ENCODE data around the gene CACNA1F. TPM values are rescaled to one million over a fixed set of nuclear protein-coding genes. Genes with fewer than 3 reads are reported as not detected.

CACNA1F gene
- total RNA-seq, 2 experiments from 2014 or later = 0.50 to 0.93 TPM

DNA sequence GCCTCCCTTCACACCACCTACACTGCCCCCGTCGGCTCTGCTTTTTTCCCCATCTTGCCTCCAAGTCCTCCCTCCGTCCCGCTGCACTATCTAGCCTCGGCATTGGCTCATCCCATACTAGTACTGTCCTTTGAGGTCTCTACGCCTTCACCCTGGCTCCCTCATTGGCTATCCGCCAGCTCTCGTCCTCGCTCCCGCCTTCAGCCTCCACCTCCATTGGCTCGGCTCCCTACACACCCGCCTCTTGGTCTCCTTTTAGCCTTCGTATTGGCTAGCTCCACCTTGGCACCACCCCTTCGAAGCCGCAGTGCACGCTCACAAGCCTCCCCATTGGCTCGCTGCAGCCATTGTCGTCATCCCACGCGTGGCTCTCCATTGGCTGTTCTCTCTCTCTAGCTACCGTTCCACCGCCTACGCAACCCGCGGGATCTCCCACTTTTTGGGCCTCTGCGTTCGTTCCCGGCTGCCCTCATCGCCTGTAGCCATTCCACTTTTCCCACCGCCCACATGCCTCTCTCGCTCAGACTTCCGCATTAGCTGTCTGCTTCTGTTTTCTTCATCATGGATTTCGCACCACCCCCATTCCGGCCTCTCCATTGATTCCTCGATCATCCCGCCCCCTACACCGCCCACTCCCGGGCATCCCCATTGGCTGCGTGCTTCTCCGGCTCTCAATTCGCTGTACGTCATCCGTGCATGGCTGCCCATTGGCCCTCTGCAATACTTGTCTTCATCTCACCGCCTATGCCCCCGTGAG is 36.0 kb upstream of the CACNA1F start:
- Mint-ChIP-seq H3K27me3 (no peaks in the 10 kb centered on the region), H3K4me3 (peak overlapping the region; percentile 81), H3K9me3 (no peaks in the 10 kb centered on the region), H3K4me1 (peaks cover 61% of the 10 kb centered on the region), H3K27ac (peak overlapping the region; percentile 91), H3K36me3 (ENCODE audit: low read depth) (peaks cover 16% of the 10 kb centered on the region)
- CTCF ChIA-PET = interaction anchor here (0.8 to 2.3 kb wide), 5 partner anchors 23 to 113 kb away, joined by 3 to 15 read pairs (median 5); partner anchors contain the start of gene CCDC22
- DNase-seq = peak; percentile 94
- POLR2A ChIA-PET = interaction anchor here (0.7 to 2.0 kb wide), 10 partner anchors 9 to 330 kb away, joined by 3 to 9 read pairs (median 6); partner anchors contain the start of genes CACNA1F, CCDC22 and TFE3

- CTCF ChIA-PET = interaction anchor here (0.8 to 2.3 kb wide), 5 partner anchors 23 to 113 kb away, joined by 3 to 15 read pairs (median 5); partner anchors contain the start of gene CCDC22
- no peaks in the 10 kb centered on the region for H3K27me3 Mint-ChIP-seq
- H3K4me3 Mint-ChIP-seq = peak overlapping the region; percentile 81
- peaks cover 18% of the 10 kb centered on the region for H3K36me3 Mint-ChIP-seq (ENCODE audit: low read depth)
- H3K4me1 Mint-ChIP-seq = peaks cover 60% of the 10 kb centered on the region
- no peaks in the 10 kb centered on the region for H3K9me3 Mint-ChIP-seq
- POLR2A ChIA-PET = interaction anchor here (0.6 to 2.0 kb wide), 10 partner anchors 9 to 329 kb away, joined by 3 to 9 read pairs (median 6); partner anchors contain the start of genes CACNA1F and TFE3
- no peak for DNase-seq
- peak overlapping the region; percentile 91 for H3K27ac Mint-ChIP-seq
Observed at GRCh38 chrX:49268702-49269009, 35.5 kb upstream of the CACNA1F start.

GRCh38 chrX:49266523-49267445 is 33.6 kb upstream of the CACNA1F start:
- H3K4me3 Mint-ChIP-seq = no peak overlapping the region
- H3K9me3 Mint-ChIP-seq = no peaks in the 10 kb centered on the region
- no peak overlapping the region for H3K27ac Mint-ChIP-seq
- ChIA-PET CTCF (no interaction called here), POLR2A (no interaction called here)
- DNase-seq = no peak
- H3K36me3 Mint-ChIP-seq (ENCODE audit: low read depth) = peaks cover 25% of the 10 kb centered on the region
- H3K27me3 Mint-ChIP-seq = no peaks in the 10 kb centered on the region
- peaks cover 53% of the 10 kb centered on the region for H3K4me1 Mint-ChIP-seq

DNA sequence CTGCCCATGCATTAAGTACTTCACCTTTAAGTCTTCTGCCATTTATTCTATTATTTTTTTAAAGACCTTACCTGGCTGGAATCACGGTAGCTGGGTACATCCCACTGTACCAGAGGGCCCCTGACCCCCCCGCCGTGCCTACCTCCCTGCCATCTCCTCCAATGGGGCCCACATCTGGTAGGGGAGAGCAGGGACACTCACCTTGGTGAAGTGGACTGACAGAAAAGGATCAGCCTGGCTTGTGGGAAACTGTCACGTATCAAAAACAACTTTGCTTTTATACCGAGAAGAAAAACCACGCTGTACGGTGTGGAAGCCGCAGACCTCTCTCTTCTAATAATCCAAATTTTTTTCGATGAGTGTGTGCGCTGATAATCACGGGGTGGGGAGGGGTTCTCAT is 31.3 kb upstream of the CACNA1F start, which contains the start of gene FOXP3:
TSS of gene FOXP3 (minus strand) at position 251 of the 400 bp plus-strand sequence. CDS start 6,205 bp downstream, outside the sequence.
- ChIA-PET POLR2A (interaction anchor here (0.8 to 2.6 kb wide), 4 partner anchors 8 to 29 kb away, joined by 3 to 25 read pairs (median 5); partner anchors contain the start of gene CCDC22), CTCF (interaction anchor here (1.5 to 1.7 kb wide), 2 partner anchors 72 kb away, joined by 4 to 5 read pairs; no protein-coding TSS in a partner anchor)
- H3K27ac Mint-ChIP-seq = peak within 1 kb of the TSS; percentile 70
- peak within 1 kb of the TSS; percentile 74 for H3K4me3 Mint-ChIP-seq
- H3K36me3 Mint-ChIP-seq (ENCODE audit: low read depth) = peaks cover 19% of the 10 kb centered on the region
- no peaks in the 10 kb centered on the region for H3K9me3 Mint-ChIP-seq
- no peaks in the 10 kb centered on the region for H3K27me3 Mint-ChIP-seq
- no peak for DNase-seq
- peaks cover 49% of the 10 kb centered on the region for H3K4me1 Mint-ChIP-seq

DNA sequence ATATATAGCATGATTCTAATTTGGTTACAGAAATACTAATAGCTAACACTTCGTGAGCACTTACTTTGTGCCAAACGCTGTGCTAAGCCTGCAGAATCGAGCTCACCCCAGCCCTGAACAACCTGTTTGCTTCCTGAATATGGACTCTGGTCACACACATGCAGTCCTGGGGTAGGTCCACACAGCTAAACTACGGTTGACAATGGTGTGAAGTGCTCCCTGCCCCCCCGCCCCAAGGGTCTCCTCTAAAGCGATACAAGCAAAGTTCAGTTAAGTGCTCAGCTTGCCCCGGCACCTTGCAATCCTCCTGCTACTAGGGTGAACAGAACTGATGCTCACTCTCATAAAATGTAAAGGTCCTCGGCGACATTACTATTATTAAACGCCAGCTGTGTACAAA is 30.5 kb upstream of the CACNA1F start:
- Mint-ChIP-seq H3K27me3 (no peaks in the 10 kb centered on the region), H3K36me3 (ENCODE audit: low read depth) (peaks cover 19% of the 10 kb centered on the region), H3K9me3 (no peaks in the 10 kb centered on the region), H3K4me1 (peaks cover 54% of the 10 kb centered on the region), H3K4me3 (peak overlapping the region; percentile 74), H3K27ac (peak overlapping the region; percentile 70)
- CTCF ChIA-PET = interaction anchor here (1.2 to 1.5 kb wide), 2 partner anchors 28 to 71 kb away, joined by 3 to 4 read pairs; no protein-coding TSS in a partner anchor
- POLR2A ChIA-PET = interaction anchor here (1.3 to 2.6 kb wide), 3 partner anchors 9 to 28 kb away, joined by 5 to 25 read pairs (median 5); partner anchors contain the start of gene CCDC22
- no peak for DNase-seq

- peak overlapping the region; percentile 74 for H3K4me3 Mint-ChIP-seq
- no peak for DNase-seq
- ChIA-PET POLR2A (no interaction called here), CTCF (no interaction called here)
- peaks cover 19% of the 10 kb centered on the region for H3K36me3 Mint-ChIP-seq (ENCODE audit: low read depth)
- peak overlapping the region; percentile 29 for H3K27ac Mint-ChIP-seq
- peaks cover 52% of the 10 kb centered on the region for H3K4me1 Mint-ChIP-seq
- H3K9me3 Mint-ChIP-seq = no peaks in the 10 kb centered on the region
- H3K27me3 Mint-ChIP-seq = no peaks in the 10 kb centered on the region
Observed at GRCh38 chrX:49262603-49263002, 29.5 kb upstream of the CACNA1F start.

- no peak for DNase-seq
- Mint-ChIP-seq H3K4me1 (peaks cover 52% of the 10 kb centered on the region), H3K9me3 (no peaks in the 10 kb centered on the region), H3K36me3 (ENCODE audit: low read depth) (peaks cover 19% of the 10 kb centered on the region), H3K27ac (peak overlapping the region; percentile 3), H3K27me3 (no peaks in the 10 kb centered on the region), H3K4me3 (no peak overlapping the region)
- POLR2A ChIA-PET = interaction anchor here (0.9 to 1.6 kb wide), 3 partner anchors 12 to 16 kb away, joined by 3 to 7 read pairs (median 3); no protein-coding TSS in a partner anchor
- CTCF ChIA-PET = no interaction called here
Observed at GRCh38 chrX:49260221-49260985, 27.3 kb upstream of the CACNA1F start.

DNA sequence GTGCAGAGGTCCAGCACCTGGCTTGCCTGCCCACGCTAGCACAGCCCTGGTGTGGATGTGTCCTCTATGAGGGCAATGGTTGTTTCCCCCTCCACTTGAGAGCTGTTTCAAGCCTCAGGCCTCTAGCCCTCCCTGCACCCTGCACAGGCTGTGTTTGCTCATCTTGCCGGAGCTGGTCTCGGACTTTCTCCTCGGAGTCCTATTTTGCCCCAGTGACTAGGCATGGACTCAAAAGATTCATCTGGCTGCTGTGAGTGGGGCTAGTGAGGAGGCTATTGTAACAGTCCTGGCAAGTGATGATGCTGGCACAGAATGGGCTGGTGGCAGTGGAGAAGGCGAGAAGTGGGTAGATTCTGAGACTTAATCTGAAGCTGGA is 25.6 kb upstream of the CACNA1F start:
- POLR2A ChIA-PET = interaction anchor here (1.0 to 1.5 kb wide), 2 partner anchors 9 to 10 kb away, joined by 3 to 9 read pairs; partner anchors contain the start of gene PPP1R3F
- Mint-ChIP-seq H3K36me3 (ENCODE audit: low read depth) (peaks cover 15% of the 10 kb centered on the region), H3K27ac (no peak overlapping the region), H3K27me3 (no peaks in the 10 kb centered on the region), H3K4me1 (peaks cover 36% of the 10 kb centered on the region), H3K4me3 (no peak overlapping the region), H3K9me3 (no peaks in the 10 kb centered on the region)
- CTCF ChIA-PET = no interaction called here
- no peak for DNase-seq

DNA sequence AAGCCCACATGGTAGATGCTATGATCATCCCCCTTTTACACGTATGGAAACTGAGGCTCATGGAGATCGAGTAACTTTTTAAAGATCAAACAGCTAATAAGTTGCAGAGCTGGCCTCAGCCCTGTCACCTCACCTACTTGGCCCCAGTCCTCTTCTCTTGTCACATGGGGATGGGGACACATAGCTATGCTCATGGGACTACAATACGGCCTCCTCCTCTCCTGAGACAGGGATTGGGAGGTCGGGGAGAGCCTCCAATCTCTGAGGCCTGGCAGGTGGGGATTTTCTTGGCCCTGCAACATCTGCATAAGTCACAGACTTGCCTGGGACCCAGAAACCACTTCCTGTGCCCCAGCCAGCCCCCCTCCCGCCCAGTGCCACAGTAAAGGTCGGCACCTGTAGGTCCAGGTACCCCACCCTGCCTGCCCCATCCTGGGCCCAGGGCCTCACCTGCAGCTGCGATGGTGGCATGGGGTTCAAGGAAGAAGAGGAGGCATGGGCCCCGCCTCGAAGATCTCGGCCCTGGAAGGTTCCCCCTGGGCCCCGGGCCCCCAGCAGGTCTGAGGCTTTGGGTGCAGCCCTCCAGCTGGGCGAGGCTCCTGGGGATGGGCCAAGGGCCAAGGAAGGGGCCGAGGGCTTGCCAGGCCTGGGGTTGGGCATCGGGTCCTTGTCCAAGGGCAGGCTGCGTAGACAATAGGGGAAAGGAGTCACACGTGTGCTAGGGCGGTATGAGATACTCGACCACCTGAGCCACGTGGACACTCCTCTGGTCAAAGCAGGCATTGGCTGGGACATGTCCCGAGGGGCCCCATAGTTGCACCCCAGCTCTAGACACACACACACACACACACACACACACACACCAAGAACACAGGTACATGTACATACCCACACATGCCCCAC is 25.0 kb upstream of the CACNA1F start:
- no peaks in the 10 kb centered on the region for H3K27me3 Mint-ChIP-seq
- H3K4me1 Mint-ChIP-seq = peaks cover 36% of the 10 kb centered on the region
- H3K4me3 Mint-ChIP-seq = no peak overlapping the region
- peak overlapping the region; percentile 35 for H3K27ac Mint-ChIP-seq
- H3K9me3 Mint-ChIP-seq = no peaks in the 10 kb centered on the region
- no peak for DNase-seq
- ChIA-PET CTCF (no interaction called here), POLR2A (interaction anchor here (1.3 to 1.5 kb wide), 2 partner anchors 11 to 15 kb away, joined by 4 to 9 read pairs; partner anchors contain the start of gene PPP1R3F)
- peaks cover 15% of the 10 kb centered on the region for H3K36me3 Mint-ChIP-seq (ENCODE audit: low read depth)

DNA sequence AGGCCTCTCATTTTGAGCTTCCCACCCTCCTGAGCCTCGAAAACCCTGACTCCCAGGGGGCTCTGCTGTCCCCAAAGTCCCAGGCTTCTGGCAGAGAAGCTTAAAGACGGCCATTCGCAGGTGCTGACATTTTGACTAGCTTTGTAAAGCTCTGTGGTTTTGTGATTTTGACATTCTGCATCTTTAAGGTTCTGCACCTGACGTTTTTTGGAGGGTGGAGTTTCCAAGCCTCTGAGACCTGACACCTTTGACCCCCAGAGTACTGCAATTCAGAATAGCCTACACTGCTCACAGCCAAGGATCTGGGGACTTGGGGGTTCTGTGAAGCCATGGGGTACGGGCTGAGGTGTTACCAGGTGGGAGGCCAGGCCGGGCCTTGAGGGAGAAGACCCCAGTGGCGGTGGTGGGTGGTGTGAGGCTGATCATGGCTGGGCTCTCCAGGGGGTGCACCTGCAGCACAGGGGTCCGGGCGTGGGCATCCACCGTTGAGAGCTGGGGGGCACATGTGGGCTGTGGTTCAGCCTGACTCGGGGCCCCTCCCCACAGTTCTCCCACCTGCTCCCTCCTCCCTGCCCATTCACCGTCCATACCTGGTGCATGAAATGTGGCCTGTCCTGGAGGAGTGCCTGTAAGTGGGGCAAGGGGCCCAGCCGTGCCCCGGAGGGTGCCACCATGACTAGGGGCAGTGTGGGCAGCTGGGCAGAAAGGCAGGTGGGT is 24.1 kb upstream of the CACNA1F start:
- POLR2A ChIA-PET = interaction anchor here (1.3 kb wide), 1 partner anchor 16 kb away, joined by 4 read pairs; no protein-coding TSS in a partner anchor
- Mint-ChIP-seq H3K27ac (peak overlapping the region; percentile 35), H3K4me3 (no peak overlapping the region)

More for the DNA sequence above, 24.1 kb upstream of the CACNA1F start:
- CTCF ChIA-PET = no interaction called here
- DNase-seq = no peak
- no peaks in the 10 kb centered on the region for H3K9me3 Mint-ChIP-seq
- H3K27me3 Mint-ChIP-seq = no peaks in the 10 kb centered on the region
- peaks cover 30% of the 10 kb centered on the region for H3K4me1 Mint-ChIP-seq
- peaks cover 14% of the 10 kb centered on the region for H3K36me3 Mint-ChIP-seq (ENCODE audit: low read depth)

All from activated CD4-positive, alpha-beta memory T cell treated with anti-CD3 and anti-CD28 coated beads, Interleukin-2, amount 10 ng/mL, durations not matched to agents 7 days and 5 days (primary cell).